H1 (cell line): ENCODE measurements around the gene NBPF1. TPM values are rescaled to one million over a fixed set of nuclear protein-coding genes. Genes with fewer than 3 reads are reported as not detected.

Source experiments
- BRCA1 ChIP-seq: IDR thresholded peaks from 2 replicates; pipeline ENCODE4 v1.6.1; 2012; ENCODE audit warnings: low read depth, low read length, improper control_type of control experiment
- CHD1 ChIP-seq: IDR thresholded peaks from 2 replicates; pipeline ENCODE4 v1.6.1; 2012; ENCODE audit warnings: low read depth, low read length, improper control_type of control experiment
- CTBP2 ChIP-seq: IDR thresholded peaks from 2 replicates; pipeline ENCODE4 v1.7.0; 2011; ENCODE audit warnings: borderline replicate concordance, mild to moderate bottlenecking, moderate library complexity, mixed read lengths, low read length; ENCODE audit not compliant: insufficient read depth, insufficient read length
- CTCF ChIP-seq, 3 experiments: IDR thresholded peaks; 1 replicate in 2 of 3; 2 replicates in 1 of 3; pipeline versions ENCODE4 v1.5.1 to v1.6.1; 2011; ENCODE audit warnings: low read length in 3 of 3, mild to moderate bottlenecking in 3 of 3, inconsistent platforms in 2 of 3, low read depth in 1 of 3, moderate library complexity in 1 of 3; ENCODE audit not compliant: insufficient read depth in 1 of 3; ENCODE audit errors: control extremely low read depth in 1 of 3
- EGR1 ChIP-seq: IDR thresholded peaks from 2 replicates; pipeline ENCODE4 v1.6.1; 2011; ENCODE audit warnings: low read depth, low read length, borderline replicate concordance
- HDAC2 ChIP-seq, 2 experiments: fragments of 300-600 bp in 1 of 2; sonication (generic) in 1 of 2; IDR thresholded peaks; 2 replicates each; pipeline ENCODE4 v1.6.1; 2011 to 2012; ENCODE audit warnings: low read depth in 2 of 2, low read length in 2 of 2, mild to moderate bottlenecking in 2 of 2, moderate library complexity in 2 of 2, borderline replicate concordance in 1 of 2, inconsistent platforms in 1 of 2
- JUND ChIP-seq: IDR thresholded peaks from 2 replicates; pipeline ENCODE4 v1.6.1; 2011; ENCODE audit warnings: mild to moderate bottlenecking, improper control_type of control experiment, low read length
- KDM1A ChIP-seq: fragments of 200-600, 300-600 bp; sonication (generic); IDR thresholded peaks from 2 replicates; pipeline ENCODE4 v1.7.1; 2016; ENCODE audit warnings: mild to moderate bottlenecking, low read length, borderline replicate concordance
- KDM4A ChIP-seq: IDR thresholded peaks from one replicate; pipeline ENCODE4 v1.7.1; 2012; ENCODE audit warnings: low read depth, mild to moderate bottlenecking, moderate library complexity, low read length, inconsistent platforms; ENCODE audit not compliant: severe bottlenecking
- MAFK ChIP-seq: IDR thresholded peaks from 2 replicates; pipeline ENCODE4 v1.6.1; 2012; ENCODE audit warnings: low read depth, mild to moderate bottlenecking, improper control_type of control experiment, low read length
- NANOG ChIP-seq: IDR thresholded peaks from 2 replicates; pipeline ENCODE4 v1.6.1; 2011; ENCODE audit warnings: low read length, low read depth, mild to moderate bottlenecking, inconsistent platforms; ENCODE audit not compliant: insufficient read depth, poor library complexity, severe bottlenecking
- NRF1 ChIP-seq: IDR thresholded peaks from 2 replicates; pipeline ENCODE4 v1.6.1; 2011; ENCODE audit warnings: mild to moderate bottlenecking, low read depth, low read length, improper control_type of control experiment
- POLR2AphosphoS5 ChIP-seq: IDR thresholded peaks from 2 replicates; pipeline ENCODE4 v1.6.1; 2011; ENCODE audit warnings: low read depth, low read length
- RAD21 ChIP-seq, 2 experiments: IDR thresholded peaks in 1 of 2; conservative IDR thresholded peaks in 1 of 2; 2 replicates each; pipeline ENCODE4 v1.6.1; 2011; ENCODE audit warnings: low read depth in 2 of 2, low read length in 2 of 2, improper control_type of control experiment in 1 of 2, inconsistent platforms in 1 of 2, mild to moderate bottlenecking in 1 of 2, moderate library complexity in 1 of 2
- RFX5 ChIP-seq: IDR thresholded peaks from 2 replicates; pipeline ENCODE4 v1.6.1; 2011; ENCODE audit warnings: low read depth, low read length, improper control_type of control experiment, borderline replicate concordance
- RNF2 ChIP-seq: fragments of 200-900, 300-1000 bp; sonication (generic); IDR thresholded peaks from 2 replicates; pipeline ENCODE4 v1.7.1; 2016; ENCODE audit warnings: borderline replicate concordance, low read depth, mild to moderate bottlenecking, antibody characterized with exemption, low read length; ENCODE audit not compliant: poor library complexity, severe bottlenecking; ENCODE audit errors: missing control alignments
- RXRA ChIP-seq: IDR thresholded peaks from 2 replicates; pipeline ENCODE4 v1.6.1; 2011; ENCODE audit warnings: low read depth, mild to moderate bottlenecking, low read length, moderate library complexity; ENCODE audit not compliant: insufficient read depth
- SIX5 ChIP-seq: IDR thresholded peaks from 2 replicates; pipeline ENCODE4 v1.6.1; 2011; ENCODE audit warnings: mild to moderate bottlenecking, low read depth, low read length
- TCF12 ChIP-seq: IDR thresholded peaks from 2 replicates; pipeline ENCODE4 v1.6.1; 2011; ENCODE audit warnings: low read depth, mild to moderate bottlenecking, low read length
- polyA plus RNA-seq, 7 experiments: library from polyadenylated mRNA; depleted of rRNA in 3 of 7; stranded (reverse) in 5 of 7; unstranded in 2 of 7; fragments of >200 nt in 5 of 7; fragments of 200-250 nt in 2 of 7; gene quantifications; 1 replicate in 5 of 7; 2 replicates in 1 of 7; 4 replicates in 1 of 7; pipeline versions ENCODE4 v1.2.1 to v1.2.3, GENCODE V29; 2011 to 2013; ENCODE audit warnings: missing spikeins in 2 of 7, mixed read lengths in 2 of 7
- total RNA-seq: library from RNA; stranded (reverse); fragmentation: NEBNext Ultra II Directional; extraction: Animal tissue kit (Norgen Biotek cat#: 25700); gene quantifications from 2 replicates; pipeline ENCODE4 v1.2.1, GENCODE V29; 2021

NBPF1 gene
- total and polyA plus RNA-seq, 2 of the 8 experiments (the other 6 are each of a cell fraction or from before 2014, with no cell fraction given) = 9.6 to 19.3 TPM

GRCh38 chr1:16613185-16614147 is at the start of gene NBPF1 (continued):
- TF ChIP-seq NRF1 = peak; percentile 100
- no peak for TF ChIP-seq CTCF (IDR thresholded peaks at IDR 0.05; ENCODE audit: control extremely low read depth in 1 of 3, insufficient read depth in 1 of 3, low read depth in 1 of 3, low read length in 3 of 3)
- TF ChIP-seq CTBP2 = no peak
- TF ChIP-seq POLR2AphosphoS5 = peak; percentile 68
- TF ChIP-seq JUND = peak; percentile 20; the same call in 1 of the 2 replicates
- TF ChIP-seq EGR1 = no peak
- TF ChIP-seq RXRA = 0 out of 2 replicates have a peak, but pooled peaks have one; percentile 22
- TF ChIP-seq RNF2 = no peak
- TF ChIP-seq RFX5 = no peak
- no peak for TF ChIP-seq SIX5
- TF ChIP-seq NANOG = peak; percentile 9
- TF ChIP-seq MAFK = no peak; the same call in 1 of the 2 replicates
- TF ChIP-seq TCF12 = peak; percentile 70; the same call in 1 of the 2 replicates
- peak in 1 of 2 experiments; percentile 18; a peak in 3 of 4 replicates for TF ChIP-seq RAD21 (IDR thresholded peaks at IDR 0.05 in 1 of 2, conservative IDR thresholded peaks at IDR 0.05 in 1 of 2; ENCODE audit: low read depth in 2 of 2, low read length in 2 of 2)
- TF ChIP-seq BRCA1 = peak; percentile 45; the same call in 1 of the 2 replicates
- TF ChIP-seq KDM1A = peak; percentile 91
- TF ChIP-seq KDM4A = peak; percentile 100
- peak; percentile 57; the same call in 1 of the 2 replicates for TF ChIP-seq CHD1
- peak; percentile 36 to 88; a peak in 2 of 4 replicates for TF ChIP-seq HDAC2 (IDR thresholded peaks at IDR 0.05; ENCODE audit: borderline replicate concordance in 1 of 2, low read depth in 2 of 2, low read length in 2 of 2)
